Hippocampal formation (tissue), 2 donors: ENCODE results near the gene RNMT.
"Not testable (repeated sequence)": the region's sequence is repeated elsewhere in the genome, so short reads cannot be mapped to it uniquely, and the experiment has no call there.

ENCODE experiments used
- DNase-seq, 2 donors: peaks; one replicate each; lab custom pipeline; 2025; lab: John Stamatoyannopoulos, UW

Gene RNMT

DNA sequence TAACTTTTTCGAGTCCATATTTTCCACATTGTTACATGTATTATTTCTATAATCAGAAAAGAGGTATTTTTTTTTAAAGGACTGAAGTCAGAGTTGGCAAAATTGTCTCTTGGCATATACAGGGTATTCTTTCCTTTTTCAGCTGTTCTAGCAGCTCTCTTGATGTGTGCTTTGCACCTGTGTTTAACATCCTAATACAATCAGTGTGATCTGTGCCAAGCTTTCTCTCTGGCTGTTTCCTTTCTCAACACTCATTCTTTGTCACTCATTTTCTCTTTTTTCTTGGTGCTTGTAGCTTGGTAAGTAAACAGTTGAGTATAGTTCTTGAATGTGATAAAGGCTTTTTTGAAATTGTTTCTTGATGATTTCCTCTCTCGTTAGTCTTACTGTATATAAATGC lies 9.2 kb downstream of the RNMT start:
- no peak for DNase-seq

DNA sequence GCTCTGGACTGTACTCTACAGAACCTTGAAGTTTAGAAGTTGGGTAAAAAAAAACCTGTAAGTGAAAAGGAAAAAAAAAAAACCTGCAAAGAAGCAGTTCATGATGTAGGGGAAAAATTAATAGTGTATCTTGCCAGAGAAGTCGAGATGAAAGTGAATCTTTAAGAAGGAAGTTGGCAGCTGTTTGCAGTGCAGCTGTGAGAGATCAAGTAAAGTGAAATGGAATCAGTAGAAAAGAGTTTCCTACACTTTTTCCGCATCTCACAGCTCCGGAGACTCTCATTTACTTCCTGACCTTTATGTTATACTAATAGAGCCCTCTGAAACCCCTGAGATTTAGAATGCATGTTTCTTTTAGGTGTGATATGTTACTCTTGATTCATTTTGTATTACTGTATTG lies 19.2 kb downstream of the RNMT start:
- DNase-seq = no peak

- DNase-seq = no peak
Measured at GRCh38 chr18:13746633-13747032, 20.2 kb downstream of the RNMT start.

DNA sequence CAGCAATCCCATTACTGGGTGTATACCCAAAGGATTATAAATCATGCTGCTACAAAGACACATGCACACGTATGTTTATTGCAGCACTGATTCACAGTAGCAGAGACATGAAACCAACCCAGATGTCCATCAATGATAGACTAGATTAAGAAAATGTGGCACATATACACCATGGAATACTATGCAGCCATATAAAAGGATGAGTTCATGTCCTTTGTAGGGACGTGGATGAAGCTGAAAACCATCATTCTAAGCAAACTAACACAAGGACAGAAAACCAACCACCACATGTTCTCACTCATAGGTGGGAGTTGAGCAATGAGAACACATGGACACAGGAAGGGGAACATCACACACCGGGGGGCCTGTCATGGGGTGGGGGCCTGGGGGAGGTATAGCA lies 25.1 kb downstream of the RNMT start:
- DNase-seq = not testable (repeated sequence)

GRCh38 chr18:13756261-13756660 lies 29.8 kb downstream of the RNMT start:
- DNase-seq = no peak

DNA sequence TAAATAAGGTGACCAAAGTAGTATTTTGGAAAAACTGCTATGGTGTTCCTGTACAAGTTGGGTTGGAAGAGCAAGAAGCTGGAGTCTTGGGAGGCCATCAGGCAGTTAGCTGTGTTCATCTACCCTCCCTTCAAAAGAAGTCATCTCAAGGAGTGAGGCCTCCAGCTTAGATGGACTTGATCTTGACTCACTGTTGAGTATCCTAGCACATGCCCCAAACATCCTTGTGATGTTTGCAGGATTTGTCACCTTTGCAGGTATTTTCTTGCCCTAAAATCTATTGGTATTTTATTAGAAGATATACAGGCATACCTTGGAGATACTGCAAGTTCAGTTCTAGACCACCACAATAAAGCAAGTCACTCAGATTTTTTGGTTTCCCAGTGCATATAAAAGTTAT lies 30.2 kb downstream of the RNMT start:
- no peak for DNase-seq

- no peak for DNase-seq
Measured at GRCh38 chr18:13758622-13759021, 32.1 kb downstream of the RNMT start.

DNA sequence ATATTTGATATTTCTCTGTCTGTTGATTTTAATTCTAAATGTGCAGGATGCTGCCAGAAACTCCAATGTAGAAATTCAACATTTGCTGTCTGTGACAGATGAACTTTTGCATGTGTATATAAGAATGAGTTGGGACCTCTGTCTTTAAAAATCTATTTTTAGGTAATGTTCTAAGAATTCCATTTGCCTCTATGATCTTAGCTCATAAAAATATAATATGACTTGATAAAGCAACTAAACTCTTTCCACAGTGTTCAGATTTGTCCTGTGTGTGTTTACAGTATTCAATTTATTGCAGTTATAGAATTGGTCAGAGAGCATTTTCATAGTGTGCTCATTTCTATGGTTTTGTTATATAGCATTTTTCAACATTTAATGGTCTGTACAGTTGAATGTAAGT lies 33.6 kb downstream of the RNMT start:
- no peak for DNase-seq

DNA sequence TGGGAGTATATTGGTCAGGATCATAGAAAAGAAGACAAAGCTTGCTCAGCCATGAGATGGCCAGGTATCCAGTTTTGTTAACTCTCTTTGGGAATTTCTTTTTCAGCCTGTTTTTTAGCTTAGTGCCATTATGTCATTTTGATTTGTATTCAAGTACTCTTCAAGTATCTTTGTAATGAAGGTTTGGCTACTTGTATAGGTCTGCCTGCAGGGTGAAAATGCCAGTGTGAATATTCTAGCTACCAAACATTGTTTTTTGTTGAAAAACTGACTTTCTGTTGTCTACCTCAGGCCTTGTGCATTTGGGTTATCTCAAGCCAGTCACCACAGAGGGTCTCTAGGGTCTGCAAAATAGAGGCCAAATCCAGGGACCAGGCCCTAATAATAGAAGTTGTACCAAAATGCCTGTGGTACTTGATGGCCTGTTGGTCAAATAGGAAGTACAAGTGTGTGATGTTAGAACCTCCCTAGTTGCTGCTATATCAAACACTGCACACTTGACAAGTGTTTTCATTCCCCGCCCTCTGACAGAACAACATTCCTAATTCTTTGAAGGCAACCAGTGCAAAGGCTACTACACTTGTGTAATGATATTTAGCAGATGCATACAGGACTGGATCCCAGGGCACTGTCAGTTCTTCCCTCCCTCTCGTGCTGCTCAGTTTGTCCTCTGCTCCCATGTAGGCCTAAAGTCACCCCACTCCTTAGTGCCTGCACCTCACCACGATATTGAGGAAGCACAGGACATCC lies 36.4 kb downstream of the RNMT start:
- DNase-seq = no peak

GRCh38 chr18:13775058-13775457 lies 48.6 kb downstream of the RNMT start:
- no peak for DNase-seq

DNA sequence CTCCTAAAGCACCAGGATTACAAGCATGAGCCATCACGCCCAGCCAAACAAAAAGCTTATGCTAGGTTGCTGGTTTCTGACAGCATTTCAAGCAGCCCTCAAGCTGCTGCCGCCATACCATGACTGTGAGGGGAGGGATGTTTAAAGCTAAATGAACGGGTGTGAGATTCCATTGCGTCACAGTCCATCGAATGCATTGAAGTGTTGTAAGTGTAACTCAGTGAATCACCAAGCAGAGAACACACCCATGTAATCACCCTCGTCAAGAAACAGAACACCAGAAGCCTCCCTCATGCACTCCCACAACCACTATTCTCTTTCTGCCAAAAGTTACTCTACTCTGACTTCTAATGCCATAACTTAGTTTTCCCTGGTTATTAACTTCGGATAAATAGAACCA lies 64.7 kb downstream of the RNMT start:
- DNase-seq = no peak

DNA sequence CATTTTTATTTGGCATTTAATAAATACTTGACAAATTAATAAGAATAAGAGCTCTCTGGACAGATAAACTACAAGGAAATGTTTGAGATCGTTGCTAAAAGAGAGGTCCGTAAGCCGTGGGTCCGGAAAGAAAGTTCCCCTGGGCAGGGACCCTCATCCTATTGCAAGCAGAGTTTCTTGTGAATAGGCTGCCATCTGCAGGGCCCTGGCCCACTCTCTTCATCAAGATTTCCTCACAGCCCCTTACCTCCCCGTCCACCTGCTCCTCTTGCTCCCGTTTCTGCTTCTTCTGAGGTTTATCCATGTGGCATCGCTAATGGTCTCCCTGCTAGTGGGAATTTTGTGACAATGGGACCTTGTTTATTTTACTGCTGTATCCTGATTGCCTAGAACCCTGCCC lies 67.3 kb downstream of the RNMT start:
- DNase-seq = no peak

DNA sequence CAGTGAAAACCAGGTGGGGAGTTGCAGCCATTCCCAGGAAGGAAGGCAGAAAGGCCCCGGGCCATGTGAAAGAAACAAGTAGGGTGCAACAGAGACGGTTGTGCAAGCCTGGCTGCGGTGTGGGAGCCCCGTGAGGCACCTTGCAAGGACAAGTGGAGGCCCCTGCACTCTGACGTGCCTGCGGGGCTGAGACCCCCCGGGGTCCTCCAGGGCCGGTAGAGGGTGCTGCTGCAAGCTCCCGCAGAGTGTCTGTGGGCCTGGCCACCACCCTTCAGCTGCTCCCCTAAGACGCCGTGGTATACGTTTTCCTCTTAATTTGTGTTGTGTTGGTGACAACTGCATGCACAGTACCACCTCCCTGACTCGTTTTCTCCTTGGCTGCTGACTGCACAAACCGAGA lies 70.0 kb downstream of the RNMT start:
- DNase-seq = no peak

- DNase-seq = no peak
Measured at GRCh38 chr18:13797157-13797611, 70.7 kb downstream of the RNMT start.

DNA sequence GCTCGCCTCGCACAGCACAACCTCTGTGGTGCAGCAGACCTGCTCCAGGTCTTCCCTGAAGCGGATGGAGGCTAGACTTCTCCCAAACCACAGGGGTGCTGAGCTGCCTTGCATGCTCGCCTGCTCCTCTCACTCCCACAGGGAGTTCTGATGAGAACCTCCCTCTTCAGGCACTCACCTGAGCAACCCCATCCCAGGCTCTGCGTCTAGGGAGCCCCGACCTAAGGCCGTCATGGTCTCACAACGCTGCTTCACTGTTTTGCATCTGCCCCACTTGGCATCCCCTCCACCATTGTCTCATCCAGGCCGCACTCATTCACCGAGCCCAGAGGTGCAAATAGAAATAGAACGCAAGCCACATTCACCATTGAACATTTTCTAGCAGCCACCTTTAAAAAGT lies 72.9 kb downstream of the RNMT start:
- no peak for DNase-seq

DNA sequence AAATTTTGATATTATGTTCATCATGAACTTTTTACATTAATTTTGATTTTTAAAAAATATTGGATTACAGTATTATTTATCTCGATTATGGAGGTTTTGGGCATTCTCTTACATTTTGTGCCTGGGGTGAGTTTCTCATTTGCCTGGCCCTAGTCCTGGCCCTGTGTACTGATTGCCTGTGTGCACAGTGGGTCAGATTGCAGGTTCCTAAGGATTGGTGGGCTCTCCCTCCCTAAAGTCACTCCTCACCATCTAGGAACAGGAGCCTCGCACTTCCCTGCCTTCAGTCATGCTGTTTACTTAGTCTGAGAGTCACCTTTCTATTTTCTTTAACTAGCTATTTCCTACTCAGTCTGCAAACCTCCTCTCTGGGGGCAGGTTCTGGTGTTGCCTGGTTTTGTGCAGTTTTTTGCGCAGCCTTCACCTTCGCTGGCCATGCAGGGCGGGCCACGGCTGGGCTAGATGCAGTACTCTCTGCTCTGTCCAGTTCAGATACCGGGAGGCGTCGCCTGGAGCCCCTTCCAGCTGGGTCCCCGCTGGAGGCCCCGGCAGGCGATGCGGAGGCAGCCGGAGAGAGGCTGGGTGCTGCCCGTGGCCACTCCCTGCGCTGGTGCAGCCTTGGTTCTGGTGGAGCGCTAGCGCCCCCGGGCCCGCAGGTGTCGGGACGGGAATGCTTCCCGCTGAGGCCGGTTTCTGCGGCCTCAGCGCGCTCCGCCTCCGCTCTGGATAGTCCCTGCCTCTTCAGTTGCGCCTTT lies 74.2 kb downstream of the RNMT start:
- DNase-seq = peak; percentile 5 to 67

DNA sequence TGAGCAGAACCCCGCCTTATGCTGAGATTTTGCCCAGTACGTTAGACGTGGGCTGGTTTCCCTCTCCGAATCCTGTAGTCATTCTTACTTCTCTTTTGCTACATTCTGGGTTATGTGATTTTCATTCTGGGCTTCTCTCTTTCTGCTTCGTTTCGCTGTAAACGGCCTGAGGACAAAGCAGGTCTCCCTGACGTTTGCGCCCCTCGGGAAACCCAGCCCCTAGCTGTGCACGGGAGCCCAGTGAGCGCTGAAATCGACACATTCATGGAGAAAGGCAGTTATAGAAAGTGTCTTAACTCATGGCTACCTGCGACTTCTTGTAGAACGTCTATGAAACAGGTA lies 74.8 kb downstream of the RNMT start:
- no peak for DNase-seq

DNA sequence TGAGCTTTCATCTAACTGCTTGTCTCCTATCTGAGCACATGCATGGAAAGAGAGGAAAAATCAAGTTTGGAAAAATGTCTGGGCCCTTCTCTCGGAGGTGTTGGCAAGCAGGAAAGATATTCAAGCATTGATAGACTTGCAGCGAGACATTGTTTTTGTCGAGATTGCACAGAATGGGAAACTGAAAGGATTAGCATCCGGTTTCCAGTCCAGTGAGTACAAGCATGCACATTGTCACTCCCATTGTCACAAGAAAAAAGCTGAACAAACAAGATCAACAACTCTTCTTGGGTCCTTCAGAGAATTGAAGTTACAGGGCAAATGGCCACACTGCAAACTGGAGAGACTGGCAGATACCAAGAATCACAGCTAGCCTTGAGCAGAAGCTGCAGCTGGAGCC lies 77.8 kb downstream of the RNMT start:
- no peak for DNase-seq

- DNase-seq = no peak
Measured at GRCh38 chr18:13808294-13809042, 82.0 kb downstream of the RNMT start.

DNA sequence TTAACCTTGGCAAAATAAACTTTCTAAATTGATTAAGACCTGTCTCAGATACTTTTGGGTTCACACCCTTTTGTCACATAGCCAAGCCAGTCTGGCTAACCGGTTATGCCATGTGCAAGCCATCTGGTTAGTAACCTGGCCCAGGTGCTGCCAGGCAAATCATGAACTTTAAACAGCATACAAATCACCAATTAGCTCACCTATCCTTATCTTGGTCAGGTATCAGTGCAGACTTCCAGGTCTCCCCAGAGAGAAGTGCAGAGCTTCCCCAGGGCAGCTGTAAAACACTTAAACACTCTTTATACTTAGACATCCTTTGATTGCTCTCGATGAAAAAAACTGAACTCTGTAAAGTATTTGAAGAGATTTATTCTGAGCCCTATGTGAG lies 82.6 kb downstream of the RNMT start:
- DNase-seq = no peak

GRCh38 chr18:13809531-13810255 lies 83.2 kb downstream of the RNMT start:
- no peak for DNase-seq

GRCh38 chr18:13810950-13811485 lies 84.5 kb downstream of the RNMT start:
- no peak for DNase-seq
